ENCODE results near the gene CRY2. TPM values are rescaled to one million over a fixed set of nuclear protein-coding genes. Genes with fewer than 3 reads are reported as not detected.

CRY2 gene
- total and polyA plus RNA-seq, 8 donors: 15.3 to 29.4 (median 20.7) TPM

DNA sequence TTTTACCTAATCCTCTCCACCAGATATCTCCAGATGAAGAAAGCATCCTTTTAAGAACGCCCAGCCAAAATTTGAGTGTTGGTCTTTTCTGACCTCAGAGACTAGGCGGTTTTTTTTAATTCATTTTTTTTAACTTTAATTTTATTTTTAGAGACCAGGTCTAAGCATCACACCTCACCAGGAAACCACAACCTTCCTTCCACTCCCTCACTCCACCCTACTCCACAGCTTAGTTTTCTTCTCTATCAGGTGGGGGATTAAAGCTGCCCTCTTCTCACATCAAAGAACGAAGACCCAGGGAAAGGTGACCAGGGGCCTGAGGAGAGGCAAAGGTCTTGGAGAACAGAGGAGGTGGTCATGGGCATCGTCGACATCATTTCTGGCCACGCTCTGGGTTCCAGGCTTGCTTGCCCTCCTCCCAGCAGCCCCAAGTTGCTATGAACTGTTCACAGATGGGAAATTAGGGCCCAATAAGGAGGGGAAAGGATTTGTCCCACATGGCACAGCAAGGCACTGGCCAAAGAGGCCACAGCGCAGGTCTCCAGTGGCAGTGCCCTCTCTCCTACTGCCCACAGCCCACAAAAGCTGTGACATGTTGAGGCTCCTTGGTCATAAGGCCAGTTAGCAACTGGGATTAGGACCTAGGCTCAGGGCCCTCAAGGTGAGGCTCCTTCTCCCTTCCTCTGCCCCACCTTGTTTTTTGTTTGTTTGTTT lies 71.8 kb downstream of the CRY2 start:
- ATAC-seq (no peak), DNase-seq (peak; percentile 3 to 30 (median 20)), FAIRE-seq (no peak)
- TF ChIP-seq, protein P1, sequence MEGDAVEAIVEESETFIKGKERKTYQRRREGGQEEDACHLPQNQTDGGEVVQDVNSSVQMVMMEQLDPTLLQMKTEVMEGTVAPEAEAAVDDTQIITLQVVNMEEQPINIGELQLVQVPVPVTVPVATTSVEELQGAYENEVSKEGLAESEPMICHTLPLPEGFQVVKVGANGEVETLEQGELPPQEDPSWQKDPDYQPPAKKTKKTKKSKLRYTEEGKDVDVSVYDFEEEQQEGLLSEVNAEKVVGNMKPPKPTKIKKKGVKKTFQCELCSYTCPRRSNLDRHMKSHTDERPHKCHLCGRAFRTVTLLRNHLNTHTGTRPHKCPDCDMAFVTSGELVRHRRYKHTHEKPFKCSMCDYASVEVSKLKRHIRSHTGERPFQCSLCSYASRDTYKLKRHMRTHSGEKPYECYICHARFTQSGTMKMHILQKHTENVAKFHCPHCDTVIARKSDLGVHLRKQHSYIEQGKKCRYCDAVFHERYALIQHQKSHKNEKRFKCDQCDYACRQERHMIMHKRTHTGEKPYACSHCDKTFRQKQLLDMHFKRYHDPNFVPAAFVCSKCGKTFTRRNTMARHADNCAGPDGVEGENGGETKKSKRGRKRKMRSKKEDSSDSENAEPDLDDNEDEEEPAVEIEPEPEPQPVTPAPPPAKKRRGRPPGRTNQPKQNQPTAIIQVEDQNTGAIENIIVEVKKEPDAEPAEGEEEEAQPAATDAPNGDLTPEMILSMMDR (IDR thresholded peaks at IDR 0.05): no peak
- Histone ChIP-seq H3K27me3 (no peaks in the 10 kb centered on the region), H3K4me3 (peak overlapping the region in 2 of 4 donors; percentile 94 to 95), H3K36me3 (peaks cover 0 to 7% (median 6%) of the 10 kb centered on the region in 3 donors), H3K27ac (peak overlapping the region in 2 of 4 donors; percentile 87 to 89), H3K4me1 (peaks cover 18 to 21% (median 19%) of the 10 kb centered on the region in 3 donors), H3K9me3 (no peaks in the 10 kb centered on the region)
- intact Hi-C loops (cut with DNase I): loop anchor here in 1 of 3 donors (10.0 kb wide), 1 partner anchor 54 kb away; no protein-coding TSS in a partner anchor
- 65 to 77% methylated on average over 7 of the region's 7 CpGs for WGBS, 2 donors

DNA sequence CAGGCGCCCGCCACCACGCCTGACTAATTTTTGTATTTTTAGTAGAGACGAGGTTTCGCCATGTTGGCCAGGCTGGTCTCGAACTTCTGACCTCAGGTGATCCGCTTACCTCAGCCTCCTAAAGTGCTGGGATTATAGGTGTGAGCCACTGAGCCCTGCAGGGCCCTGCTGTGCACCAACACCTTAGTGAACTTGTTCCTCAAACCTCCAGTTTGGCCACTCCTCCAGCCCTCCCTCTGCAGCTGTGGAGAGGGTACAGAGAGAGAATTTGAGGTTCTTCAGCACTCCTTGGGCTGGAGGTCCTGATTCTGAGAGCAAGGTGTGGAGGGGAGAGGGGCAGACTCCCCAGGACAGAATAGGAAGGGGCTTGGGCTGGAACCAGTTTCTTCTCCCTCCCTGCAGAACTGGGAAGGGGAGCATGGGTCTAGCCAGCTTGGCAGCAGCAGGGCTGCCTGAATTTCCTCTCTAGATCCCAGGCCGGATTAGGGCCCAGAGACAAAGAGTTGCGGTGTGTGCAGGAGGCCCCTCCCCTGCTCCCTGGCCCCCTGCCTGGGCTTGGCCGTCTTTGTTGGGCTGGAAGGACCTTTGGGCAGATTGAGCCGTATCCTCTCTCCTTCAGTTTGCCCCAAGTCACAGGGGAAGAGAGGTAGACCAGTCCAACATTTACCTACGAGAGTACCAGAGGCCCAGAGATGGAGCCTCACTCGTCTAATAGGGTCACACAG lies 72.7 kb downstream of the CRY2 start:
- H3K27me3 ChIP-seq: no peaks in the 10 kb centered on the region
- H3K4me1 ChIP-seq: peaks cover 18 to 21% (median 19%) of the 10 kb centered on the region in 3 donors
- TF ChIP-seq, protein P1 (IDR thresholded peaks at IDR 0.05): no peak
- WGBS, 2 donors: 80 to 83% methylated on average over 13 of the region's 13 CpGs
- intact Hi-C loops (cut with DNase I): loop anchor here in 1 of 3 donors (10.0 kb wide), 1 partner anchor 55 kb away; no protein-coding TSS in a partner anchor
- FAIRE-seq (no peak), ATAC-seq (no peak), DNase-seq (peak; percentile 12 to 52 (median 32))
- H3K9me3 ChIP-seq: no peaks in the 10 kb centered on the region
- no peaks in the 10 kb centered on the region for H3K36me3 ChIP-seq
- H3K4me3 ChIP-seq: no peak overlapping the region
- peak overlapping the region in 1 of 4 donors; percentile 95 for H3K27ac ChIP-seq

DNA sequence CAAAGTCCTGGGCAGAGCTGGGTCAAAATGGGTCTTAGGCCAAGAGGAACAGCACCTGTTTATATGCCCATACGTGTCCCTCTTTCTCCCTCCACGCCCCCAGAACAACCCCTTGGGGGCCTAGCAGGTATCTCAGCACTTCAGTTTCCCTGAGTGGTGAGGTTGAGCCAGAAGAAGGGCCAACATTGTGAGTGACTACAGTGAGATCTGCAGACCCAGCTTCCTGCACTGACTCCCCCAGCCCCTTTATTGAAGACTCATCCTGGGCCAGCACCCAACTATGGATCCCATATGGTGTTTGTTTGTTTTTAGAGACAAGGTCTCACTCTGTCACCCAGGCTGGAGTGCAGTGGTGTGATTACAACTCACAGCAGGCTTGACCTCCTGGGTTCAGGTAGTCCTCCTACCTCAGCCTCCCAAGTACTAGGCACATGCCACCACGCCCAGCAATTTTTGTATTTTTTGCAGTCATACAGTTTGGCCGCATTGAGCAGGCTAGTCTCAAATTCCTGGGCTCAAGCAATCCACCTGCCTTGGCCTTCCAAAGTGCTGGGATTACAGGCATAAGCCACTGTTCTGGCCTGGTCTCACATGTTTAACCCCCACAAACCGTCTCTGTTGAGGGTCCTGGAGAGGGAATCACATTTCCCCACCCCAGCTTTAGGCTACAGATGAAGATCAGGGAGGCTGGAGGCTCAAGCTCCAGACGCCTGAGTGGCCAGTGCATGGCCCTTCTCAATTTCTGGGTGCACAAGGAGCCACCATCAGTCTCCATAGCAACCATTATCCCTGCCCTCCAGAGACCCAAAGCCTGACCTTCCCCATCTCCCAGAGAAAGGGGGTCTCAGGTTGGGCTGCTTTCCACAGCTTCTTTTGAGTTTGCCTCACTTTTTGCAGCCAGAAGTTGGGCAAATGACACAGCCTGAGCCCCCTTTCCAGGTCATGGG lies 73.5 kb downstream of the CRY2 start:
- Histone ChIP-seq H3K9me3 (no peaks in the 10 kb centered on the region), H3K27me3 (no peaks in the 10 kb centered on the region), H3K4me1 (peaks cover 18 to 21% (median 19%) of the 10 kb centered on the region in 3 donors), H3K27ac (peak overlapping the region; percentile 93 to 96 (median 94)), H3K4me3 (peak overlapping the region in 1 of 4 donors; percentile 70), H3K36me3 (no peaks in the 10 kb centered on the region)
- intact Hi-C loops (cut with DNase I): no loop called here
- no peak for FAIRE-seq
- ATAC-seq: no peak
- TF ChIP-seq, protein P1 (IDR thresholded peaks at IDR 0.05): no peak
- DNase-seq: peak in 5 of 6 donors; percentile 8 to 45 (median 15)
- 83 to 84% methylated on average over 6 of the region's 6 CpGs for WGBS, 2 donors

DNA sequence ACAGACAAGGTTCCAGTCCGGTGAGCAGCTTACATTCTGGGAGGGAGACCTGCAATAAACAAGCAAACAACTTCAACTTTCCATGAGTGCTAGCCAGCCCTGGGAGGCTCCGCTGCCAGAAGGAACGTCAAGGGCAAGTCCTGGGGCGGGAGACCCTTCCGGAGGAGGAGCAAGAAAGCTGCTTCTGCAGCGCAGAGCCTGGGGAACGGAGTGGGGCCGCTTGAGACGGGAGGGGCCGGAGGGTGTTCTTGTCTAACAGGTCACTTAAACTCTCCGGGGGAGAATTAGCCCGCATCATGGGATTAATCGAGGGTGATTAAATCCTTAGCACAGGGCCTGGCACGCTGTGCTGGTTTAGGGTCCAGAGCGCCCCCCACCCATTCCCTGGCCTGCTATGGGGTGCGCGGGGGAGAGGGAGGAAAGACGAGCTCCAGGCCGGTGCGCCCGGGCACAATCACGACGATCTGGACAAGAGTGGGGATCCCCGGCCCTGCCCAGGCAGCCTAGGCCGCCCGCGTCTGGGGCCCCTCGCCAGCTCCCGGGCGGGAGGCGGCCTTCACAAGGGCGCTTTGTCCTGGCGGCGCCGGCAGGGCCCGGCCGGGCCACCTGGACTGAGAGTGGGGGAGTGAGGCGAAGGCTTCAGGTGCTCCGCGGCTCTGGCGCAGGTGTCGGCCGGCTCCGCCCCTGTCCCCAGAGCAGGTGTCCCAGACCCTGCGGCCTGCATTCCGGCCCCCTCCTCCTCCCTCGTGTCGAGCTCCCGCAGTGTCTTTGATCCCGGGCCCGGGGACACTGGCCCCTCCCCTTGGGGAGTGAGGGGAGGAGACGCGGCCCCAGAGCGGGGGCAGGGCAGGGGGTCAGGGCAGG lies 74.5 kb downstream of the CRY2 start:
- DNase-seq (peak; percentile 89 to 98 (median 95)), FAIRE-seq (no peak), ATAC-seq (peak; percentile 68 to 75 (median 74))
- TF ChIP-seq, protein P1 (IDR thresholded peaks at IDR 0.05): no peak
- Histone ChIP-seq H3K4me1 (peaks cover 13 to 16% (median 13%) of the 10 kb centered on the region in 3 donors), H3K36me3 (no peaks in the 10 kb centered on the region), H3K27me3 (no peaks in the 10 kb centered on the region), H3K9me3 (no peaks in the 10 kb centered on the region), H3K27ac (peak overlapping the region; percentile 93 to 96 (median 94)), H3K4me3 (peak overlapping the region; percentile 31 to 70 (median 67))
- 6 to 8% methylated on average over 32 to 54 of the region's 54 CpGs for WGBS, 2 donors
- intact Hi-C loops (cut with DNase I): no loop called here

All from pancreas (tissue), 10 donors.